Esophagus muscularis mucosa (tissue), 4 donors: Measurements from ENCODE around the gene MRPL46. TPM values are rescaled to one million over a fixed set of nuclear protein-coding genes. Genes with fewer than 3 reads are reported as not detected.

ENCODE experiments used
- DNase-seq: peaks from one replicate; pipeline ENCODE4 v3.0.0-alpha.2; 2017; ENCODE audit errors: extremely low spot score
- H3K27ac ChIP-seq, 4 donors: fragments of 200-600 bp; sonication (generic); replicated peaks in 1 of 4; 1 replicate in 3 of 4; 2 replicates in 1 of 4; pipeline ENCODE4 v1.5.1; 2016 to 2019; ENCODE audit warnings: mild to moderate bottlenecking in 1 of 4
- H3K27me3 ChIP-seq, 4 donors: fragments of 200-600 bp; sonication (generic); one replicate each; pipeline versions ENCODE4 v1.5.1 to v1.6.0; 2016 to 2019
- H3K36me3 ChIP-seq, 4 donors: fragments of 200-600 bp; sonication (generic); one replicate each; pipeline ENCODE4 v1.5.1; 2016 to 2019
- H3K4me1 ChIP-seq, 4 donors: fragments of 200-600 bp; sonication (generic); one replicate each; pipeline ENCODE4 v1.5.1; 2016 to 2019
- H3K4me3 ChIP-seq, 4 donors: fragments of 200-600 bp; sonication (generic); 1 replicate in 2 of 4; 2 replicates in 2 of 4; pipeline ENCODE4 v1.5.1; 2016 to 2019; ENCODE audit warnings: mild to moderate bottlenecking in 4 of 4, moderate library complexity in 1 of 4
- H3K9me3 ChIP-seq, 4 donors: fragments of 200-600 bp; sonication (generic); 1 replicate in 3 of 4; 2 replicates in 1 of 4; pipeline ENCODE4 v1.5.1; 2016 to 2019
- EP300 ChIP-seq: sonication (generic); formaldehyde crosslinking; IDR thresholded peaks from one replicate; pipeline ENCODE4 v1.6.1; 2017; ENCODE audit warnings: antibody characterized with exemption
- POLR2A ChIP-seq: fragments of 450-650 bp; IDR thresholded peaks from one replicate; pipeline ENCODE4 v1.6.1; 2017; ENCODE audit warnings: antibody characterized with exemption, moderate library complexity, mild to moderate bottlenecking, low read depth
- POLR2AphosphoS5 ChIP-seq, 2 donors: sonication (generic); formaldehyde crosslinking; IDR thresholded peaks; one replicate each; pipeline ENCODE4 v1.6.1; 2017; ENCODE audit warnings: antibody characterized with exemption in 2 of 2
- WGBS: methylation state at CpG from one replicate; pipeline ENCODE4 v1.1.5; 2018; 5-methylcytosine and 5-hydroxymethylcytosine counted together
- intact Hi-C: fragments of 100-400 bp; cut with DNase I; formaldehyde crosslinking; loops from one replicate; pipeline ENCODE4 v1.15.1; 2023
- total RNA-seq, 4 donors: library from RNA; depleted of rRNA; stranded (reverse); fragments of >200 nt; gene quantifications; one replicate each; pipeline versions ENCODE4 v1.1.0 to v1.2.1, GENCODE V29; 2016
- TF ChIP-seq, protein P1 (sequence below), 3 experiments: fragments of 200-600 bp in 2 of 3; fragments of 450-650 bp in 1 of 3; sonication (generic) in 2 of 3; IDR thresholded peaks; one replicate each; pipeline ENCODE4 v1.5.1; 2017 to 2019; ENCODE audit warnings: antibody characterized with exemption in 3 of 3, mild to moderate bottlenecking in 2 of 3, moderate library complexity in 1 of 3

Gene MRPL46
- total RNA-seq, 4 donors from 2014 or later = 14.5 to 27.8 (median 25.1) TPM

DNA sequence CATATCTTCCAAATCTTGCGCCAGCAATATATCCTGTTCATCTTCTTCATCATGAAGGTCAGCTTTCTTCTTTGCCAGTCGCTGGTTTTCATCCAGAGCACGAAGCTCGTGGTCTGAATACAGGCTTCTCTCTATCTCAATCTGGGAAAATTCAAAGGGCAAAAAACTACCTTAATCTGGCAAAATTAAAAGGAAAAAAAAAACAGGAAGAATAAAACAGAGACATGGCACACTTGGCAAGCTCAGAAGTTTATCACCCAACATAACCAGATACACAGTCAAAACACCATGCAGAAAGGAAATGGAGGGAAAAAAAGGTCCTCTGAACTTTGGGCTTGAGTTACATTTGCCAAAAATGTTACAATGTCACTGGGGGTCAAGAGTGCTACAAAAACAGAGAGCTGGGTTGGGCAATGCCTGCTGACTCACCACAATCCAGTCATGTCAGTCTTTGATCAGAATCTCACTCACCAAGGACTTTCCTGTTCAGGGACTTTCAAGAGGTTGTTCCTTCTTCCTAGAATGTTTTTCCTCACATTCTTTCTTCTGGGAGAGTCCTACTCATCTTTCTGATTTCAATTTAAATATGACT is 1.5 kb downstream of the MRPL46 start:
- Histone ChIP-seq H3K36me3 (peaks cover 32 to 54% (median 40%) of the 10 kb centered on the region in 4 donors), H3K9me3 (no peaks in the 10 kb centered on the region)

DNA sequence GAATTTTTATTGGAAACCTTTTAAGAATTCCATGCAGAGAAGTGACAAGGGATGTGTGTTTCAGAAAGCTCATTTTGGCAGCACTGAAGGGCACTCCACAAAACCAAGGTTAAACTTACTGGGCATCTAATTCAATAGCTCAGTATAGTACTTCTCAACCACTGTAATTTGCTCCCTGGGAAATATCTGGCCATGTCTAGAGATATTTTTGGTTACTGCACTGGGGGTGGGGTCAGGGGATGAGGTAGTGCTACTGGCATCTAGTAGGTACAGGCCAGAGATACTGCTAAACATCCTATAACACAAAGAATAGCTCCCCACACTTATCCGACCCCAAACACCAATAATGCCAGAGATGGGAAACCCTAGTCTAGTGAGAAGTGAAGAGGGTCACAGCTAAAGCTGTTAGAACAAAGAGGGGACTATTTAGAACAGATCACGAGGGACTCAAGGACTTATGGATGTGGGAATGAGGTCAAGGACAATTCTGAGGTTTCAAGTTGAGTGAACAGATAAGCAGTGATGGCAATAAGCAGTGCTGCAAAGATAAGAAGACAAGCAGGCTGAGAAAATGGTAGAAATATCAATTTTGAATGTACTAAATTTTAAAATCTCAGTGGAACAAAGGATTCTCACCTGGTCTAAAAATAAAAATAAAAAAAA is 3.2 kb downstream of the MRPL46 start:
- no peak overlapping the region for H3K27ac ChIP-seq
- intact Hi-C loops = no loop called here
- H3K36me3 ChIP-seq = peaks cover 49 to 63% (median 55%) of the 10 kb centered on the region in 4 donors
- H3K4me1 ChIP-seq = peaks cover 22 to 35% (median 26%) of the 10 kb centered on the region in 4 donors
- H3K27me3 ChIP-seq = no peaks in the 10 kb centered on the region
- TF ChIP-seq POLR2AphosphoS5 (IDR thresholded peaks at IDR 0.05) (no peak), POLR2A (no peak), EP300 (no peak)
- TF ChIP-seq, protein P1, sequence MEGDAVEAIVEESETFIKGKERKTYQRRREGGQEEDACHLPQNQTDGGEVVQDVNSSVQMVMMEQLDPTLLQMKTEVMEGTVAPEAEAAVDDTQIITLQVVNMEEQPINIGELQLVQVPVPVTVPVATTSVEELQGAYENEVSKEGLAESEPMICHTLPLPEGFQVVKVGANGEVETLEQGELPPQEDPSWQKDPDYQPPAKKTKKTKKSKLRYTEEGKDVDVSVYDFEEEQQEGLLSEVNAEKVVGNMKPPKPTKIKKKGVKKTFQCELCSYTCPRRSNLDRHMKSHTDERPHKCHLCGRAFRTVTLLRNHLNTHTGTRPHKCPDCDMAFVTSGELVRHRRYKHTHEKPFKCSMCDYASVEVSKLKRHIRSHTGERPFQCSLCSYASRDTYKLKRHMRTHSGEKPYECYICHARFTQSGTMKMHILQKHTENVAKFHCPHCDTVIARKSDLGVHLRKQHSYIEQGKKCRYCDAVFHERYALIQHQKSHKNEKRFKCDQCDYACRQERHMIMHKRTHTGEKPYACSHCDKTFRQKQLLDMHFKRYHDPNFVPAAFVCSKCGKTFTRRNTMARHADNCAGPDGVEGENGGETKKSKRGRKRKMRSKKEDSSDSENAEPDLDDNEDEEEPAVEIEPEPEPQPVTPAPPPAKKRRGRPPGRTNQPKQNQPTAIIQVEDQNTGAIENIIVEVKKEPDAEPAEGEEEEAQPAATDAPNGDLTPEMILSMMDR (IDR thresholded peaks at IDR 0.05) = no peak
- WGBS = 72% methylated on average over 2 of the region's 2 CpGs
- no peak overlapping the region for H3K4me3 ChIP-seq
- no peaks in the 10 kb centered on the region for H3K9me3 ChIP-seq
- no peak for DNase-seq

More for the DNA sequence above, 1.5 kb downstream of the MRPL46 start:
- peak overlapping the region in 2 of 4 donors; percentile 81 to 87 for H3K4me3 ChIP-seq
- TF ChIP-seq POLR2AphosphoS5 (IDR thresholded peaks at IDR 0.05) = no peak
- no peak for TF ChIP-seq POLR2A
- TF ChIP-seq EP300 = no peak
- TF ChIP-seq, protein P1 (IDR thresholded peaks at IDR 0.05) = no peak
- intact Hi-C loops = loop anchor here (5.0 kb wide), 1 partner anchor 157 kb away; the partner anchor contains the start of gene AEN
- no peaks in the 10 kb centered on the region for H3K27me3 ChIP-seq
- no peak overlapping the region for H3K27ac ChIP-seq
- peak; percentile 53 for DNase-seq
- WGBS = 92% methylated on average over 4 of the region's 4 CpGs
- peaks cover 28 to 35% (median 32%) of the 10 kb centered on the region in 4 donors for H3K4me1 ChIP-seq

DNA sequence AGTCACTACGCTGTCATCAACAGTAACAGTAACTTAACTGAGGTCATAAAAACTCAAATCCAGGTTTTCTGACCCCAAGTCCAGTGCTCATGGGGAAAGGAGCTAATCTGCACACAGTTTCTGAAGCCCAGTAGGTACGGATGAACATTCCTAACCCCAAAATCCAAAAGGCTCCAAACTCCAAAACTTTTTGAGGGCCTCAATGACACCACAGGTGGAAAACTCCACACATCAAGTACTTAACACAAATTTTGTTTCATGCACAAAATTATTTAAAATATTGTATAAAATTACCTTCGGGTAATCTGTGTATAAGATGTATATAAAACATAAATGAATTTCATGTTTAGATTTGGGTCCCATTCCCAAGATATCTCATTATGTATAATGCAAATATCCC is 10.5 kb downstream of the MRPL46 start:
- peak; percentile 19 for DNase-seq
- no peak overlapping the region for H3K27ac ChIP-seq
- TF ChIP-seq EP300 (no peak), POLR2A (no peak), POLR2AphosphoS5 (IDR thresholded peaks at IDR 0.05) (no peak)
- TF ChIP-seq, protein P1 (IDR thresholded peaks at IDR 0.05) = no peak
- no peaks in the 10 kb centered on the region for H3K9me3 ChIP-seq
- 85% methylated on average over 3 of the region's 3 CpGs for WGBS
- no peaks in the 10 kb centered on the region for H3K27me3 ChIP-seq
- peaks cover 31 to 56% (median 41%) of the 10 kb centered on the region in 4 donors for H3K36me3 ChIP-seq
- peaks cover 5 to 10% (median 8%) of the 10 kb centered on the region in 4 donors for H3K4me1 ChIP-seq
- intact Hi-C loops = no loop called here
- no peak overlapping the region for H3K4me3 ChIP-seq

DNA sequence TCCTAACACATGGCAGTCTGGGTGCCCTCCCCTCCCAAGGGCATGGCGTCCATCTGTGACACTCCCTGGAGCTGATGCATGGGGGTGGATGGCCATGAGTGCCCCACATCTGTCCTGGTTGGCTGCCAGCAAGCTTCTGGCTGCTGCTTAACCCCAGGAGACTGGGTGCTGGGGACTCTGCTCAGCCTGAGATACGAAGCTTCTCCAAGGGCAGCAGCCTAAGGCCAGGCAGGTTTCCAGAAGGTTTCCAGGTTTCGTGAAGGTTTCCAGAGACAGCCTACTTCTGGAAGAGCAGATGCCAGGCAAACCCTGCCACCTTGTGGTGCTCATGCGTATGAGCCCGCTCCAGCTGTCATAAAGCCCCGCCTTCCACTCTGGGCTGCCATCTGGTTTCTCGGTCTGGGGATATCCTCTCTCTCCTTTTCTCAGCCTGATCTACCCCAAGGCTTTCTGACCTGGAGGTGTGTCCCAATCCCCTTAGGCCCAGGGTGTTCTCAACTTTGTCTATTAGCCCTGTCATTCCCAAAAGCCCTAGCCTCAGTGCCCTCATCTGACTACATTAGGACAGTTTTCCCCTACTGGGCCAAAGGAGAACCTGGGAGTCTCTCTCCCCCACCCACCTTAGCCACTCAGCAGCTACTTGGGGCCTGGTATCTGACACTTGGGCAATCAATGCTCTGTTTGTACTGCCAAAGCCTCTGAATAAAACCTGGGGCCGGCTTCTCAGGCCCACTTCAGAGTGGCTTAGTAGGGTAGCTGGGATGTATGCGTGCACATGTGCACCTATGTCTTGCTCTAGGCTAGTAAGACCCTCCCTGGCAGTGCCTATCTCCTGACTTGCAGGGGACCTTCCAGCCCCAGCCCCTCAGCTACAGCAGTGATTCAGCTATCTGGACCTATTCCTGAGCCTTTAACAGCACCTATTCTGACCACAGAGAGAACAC is 12.0 kb downstream of the MRPL46 start:
- peaks cover 5 to 10% (median 8%) of the 10 kb centered on the region in 4 donors for H3K4me1 ChIP-seq

More for the DNA sequence above, 12.0 kb downstream of the MRPL46 start:
- H3K36me3 ChIP-seq = peaks cover 19 to 40% (median 27%) of the 10 kb centered on the region in 4 donors
- no peaks in the 10 kb centered on the region for H3K9me3 ChIP-seq
- WGBS = 26% methylated on average over 9 of the region's 9 CpGs
- intact Hi-C loops = no loop called here
- DNase-seq = peak; percentile 87
- no peaks in the 10 kb centered on the region for H3K27me3 ChIP-seq
- H3K4me3 ChIP-seq = no peak overlapping the region
- H3K27ac ChIP-seq = no peak overlapping the region
- TF ChIP-seq, protein P1 (IDR thresholded peaks at IDR 0.05) = peak; percentile 30 to 69 (median 40)
- no peak for TF ChIP-seq POLR2A
